CD4-positive, alpha-beta T cell treated with Interleukin-15 for 4 hours (primary cell): Measurements from ENCODE around the gene ZNF3.
"Not testable (repeated sequence)": the region's sequence is repeated elsewhere in the genome, so short reads cannot be mapped to it uniquely, and the experiment has no call there.

Source experiments
- DNase-seq: peaks from one replicate; pipeline ENCODE4 v3.0.0-alpha.2; 2020; ENCODE audit warnings: low spot score

The ZNF3 gene

DNA sequence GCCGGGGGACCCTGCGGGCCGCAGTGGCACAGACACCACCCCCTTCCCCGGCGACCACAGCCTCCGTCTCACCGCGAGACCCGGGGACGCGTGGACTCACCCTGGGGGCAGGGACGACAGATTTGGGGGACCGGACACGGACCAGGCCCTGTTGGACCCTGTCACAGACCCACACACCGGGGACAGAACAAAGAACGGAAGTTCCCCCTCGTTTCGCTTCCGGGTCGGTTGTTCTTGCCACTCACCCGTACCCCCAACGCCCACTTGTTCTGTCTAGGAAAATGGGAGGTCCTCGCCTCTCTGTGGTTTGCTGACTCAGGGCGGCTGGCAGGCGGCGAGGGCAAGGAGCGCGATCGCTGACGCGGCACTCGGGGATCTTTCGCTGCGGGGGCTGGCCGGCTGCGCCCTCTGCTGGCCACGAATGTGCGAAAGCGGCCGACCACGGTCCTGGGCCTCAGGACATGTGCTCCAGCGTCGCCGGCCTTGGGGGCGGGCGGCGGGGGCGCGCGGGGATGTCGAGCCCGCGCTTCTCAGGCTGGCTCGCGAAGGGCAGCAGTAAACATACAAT, at the start of gene ZNF3:
Gene ZNF3, minus strand, starts transcription at position 189 of the 568 bp plus-strand sequence. CDS start 4,366 bp downstream, outside the sequence.
- DNase-seq = peak; percentile 99

GRCh38 chr7:100130608-100131453, 49.3 kb upstream of the ZNF3 start:
- peak; percentile 81 for DNase-seq

DNA sequence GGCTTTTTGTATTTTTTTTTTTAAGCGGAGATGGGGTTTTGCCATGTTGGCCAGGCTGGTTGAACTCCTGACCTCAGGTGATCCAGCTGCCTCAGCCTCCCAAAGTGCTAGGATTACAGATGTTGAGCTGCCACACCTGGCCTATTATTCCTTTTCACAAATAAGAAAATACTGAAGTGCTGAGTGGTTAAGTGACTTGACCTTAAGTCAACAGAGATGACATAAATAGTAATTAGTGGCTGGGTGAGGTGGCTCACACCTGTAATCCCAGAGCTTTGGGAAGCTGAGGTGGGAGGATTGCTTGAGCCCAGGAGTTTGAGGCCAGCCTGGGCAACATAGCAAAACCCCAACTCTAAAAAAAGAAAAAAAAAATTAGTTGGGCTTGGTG, 48.7 kb upstream of the ZNF3 start:
- DNase-seq = not testable (repeated sequence)

GRCh38 chr7:100128637-100128963, 47.1 kb upstream of the ZNF3 start:
- no peak for DNase-seq

DNA sequence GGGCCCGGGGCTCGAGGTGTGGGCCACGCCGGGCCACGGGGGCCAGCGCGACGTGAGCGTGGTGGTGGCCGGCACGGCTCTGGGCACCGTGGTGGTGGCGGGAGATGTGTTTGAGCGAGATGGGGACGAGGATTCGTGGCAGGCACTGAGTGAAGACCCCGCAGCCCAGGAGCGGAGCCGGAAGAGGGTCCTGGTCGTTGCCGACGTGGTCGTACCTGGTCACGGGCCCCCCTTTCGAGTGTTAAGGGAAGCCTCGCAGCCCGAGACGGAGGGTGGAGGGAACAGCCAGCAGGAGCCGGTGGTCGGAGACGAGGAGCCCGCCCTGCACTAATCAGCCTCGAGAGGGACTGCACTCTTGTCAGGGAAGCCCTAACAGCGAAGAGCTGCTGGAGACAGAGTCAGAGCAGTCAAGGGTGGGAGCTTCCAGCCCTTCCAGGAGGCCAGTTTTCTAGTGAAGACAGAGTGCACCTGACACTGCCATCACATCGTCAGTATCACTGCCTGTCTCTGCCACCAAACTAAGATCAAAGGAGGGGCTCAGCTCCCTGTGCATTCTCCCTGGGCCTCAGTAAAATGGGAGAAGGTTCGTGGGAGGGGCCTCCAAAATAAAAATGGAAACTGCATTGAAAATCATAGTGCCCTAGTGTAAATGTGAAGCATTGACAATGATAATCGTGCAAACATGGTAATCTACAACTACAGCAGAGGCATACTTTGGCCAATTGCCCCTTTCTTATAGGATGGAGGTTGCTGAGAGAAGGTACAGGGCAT, 46.5 kb upstream of the ZNF3 start:
- peak; percentile 16 for DNase-seq

- DNase-seq = peak; percentile 94
These were observed 45.7 kb upstream of the ZNF3 start, which contains the start of gene MBLAC1 for GRCh38 chr7:100126931-100127865. Gene MBLAC1 (plus strand): TSS chr7:100126967. CDS start chr7:100127396, 429 bp downstream.

DNA sequence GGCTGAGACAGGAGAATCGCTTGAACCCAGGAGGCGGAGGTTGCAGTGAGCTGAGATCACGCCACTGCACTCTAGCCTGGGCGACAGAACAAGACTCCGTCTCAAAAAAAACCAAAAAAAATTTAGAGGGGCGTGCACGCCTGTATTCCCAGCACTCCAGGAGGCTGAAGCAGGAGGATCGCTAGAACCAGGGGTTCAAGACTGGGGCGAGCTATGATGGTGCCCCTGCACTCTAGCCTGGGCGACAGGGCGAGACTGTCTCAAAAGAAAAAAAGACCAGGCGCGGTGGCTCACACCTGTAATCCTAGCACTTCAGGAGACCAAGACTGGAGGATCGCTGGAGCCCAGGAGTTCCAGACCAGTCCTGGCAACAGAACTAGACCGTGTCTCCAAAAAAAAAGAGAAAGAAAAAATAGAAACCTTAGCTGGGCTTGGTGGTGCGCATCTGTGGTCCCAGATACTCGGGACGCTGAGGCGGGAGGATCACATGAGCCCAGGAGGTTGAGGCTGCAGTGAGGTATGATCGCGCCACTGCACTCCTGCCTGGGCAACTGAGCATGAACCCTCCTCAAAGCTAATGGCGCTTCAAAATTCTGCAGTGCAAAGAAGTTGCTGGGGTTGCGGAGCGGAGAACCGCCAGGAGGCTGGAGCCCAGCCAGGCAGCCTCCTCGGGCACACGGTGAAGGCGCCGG, 44.9 kb upstream of the ZNF3 start:
- DNase-seq = no peak

GRCh38 chr7:100124301-100125230, 43.0 kb upstream of the ZNF3 start:
- DNase-seq = no peak

DNA sequence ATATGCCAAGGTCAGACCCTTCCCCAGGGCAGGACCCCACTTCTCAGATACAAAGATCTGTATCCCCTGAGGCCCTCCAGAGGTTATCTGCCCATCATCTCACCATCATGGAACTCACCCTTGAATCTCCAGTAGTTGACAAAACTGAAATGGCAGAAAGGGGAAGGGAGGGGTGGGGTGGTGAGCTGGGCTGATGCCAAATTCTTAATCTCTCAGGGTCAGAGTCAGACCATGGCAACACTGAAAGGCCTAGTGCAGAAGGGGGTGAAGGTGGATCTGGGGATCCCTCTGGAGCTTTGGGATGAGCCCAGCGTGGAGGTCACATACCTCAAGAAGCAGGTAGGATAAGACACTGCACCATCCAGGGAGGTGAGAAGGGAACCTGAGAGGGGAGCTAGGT, 41.0 kb upstream of the ZNF3 start:
- DNase-seq = no peak

GRCh38 chr7:100122067-100122466, 40.5 kb upstream of the ZNF3 start:
- no peak for DNase-seq

DNA sequence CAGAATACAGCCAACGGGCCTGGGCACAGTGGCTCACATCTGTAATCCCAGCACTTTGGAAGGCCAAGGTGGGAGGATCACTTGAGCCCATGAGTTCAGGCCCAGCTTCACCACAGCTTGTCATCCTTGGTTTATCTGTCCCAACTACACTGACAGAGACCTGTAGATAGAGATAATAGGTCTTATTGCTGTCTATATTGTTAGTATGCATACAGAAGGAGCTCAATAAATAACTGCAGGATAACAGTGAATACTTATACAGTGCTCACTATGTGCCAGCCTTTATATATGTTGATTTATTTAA, 39.2 kb upstream of the ZNF3 start:
- no peak for DNase-seq

- DNase-seq = peak; percentile 79
These were observed 38.6 kb upstream of the ZNF3 start for GRCh38 chr7:100119970-100120732.

DNA sequence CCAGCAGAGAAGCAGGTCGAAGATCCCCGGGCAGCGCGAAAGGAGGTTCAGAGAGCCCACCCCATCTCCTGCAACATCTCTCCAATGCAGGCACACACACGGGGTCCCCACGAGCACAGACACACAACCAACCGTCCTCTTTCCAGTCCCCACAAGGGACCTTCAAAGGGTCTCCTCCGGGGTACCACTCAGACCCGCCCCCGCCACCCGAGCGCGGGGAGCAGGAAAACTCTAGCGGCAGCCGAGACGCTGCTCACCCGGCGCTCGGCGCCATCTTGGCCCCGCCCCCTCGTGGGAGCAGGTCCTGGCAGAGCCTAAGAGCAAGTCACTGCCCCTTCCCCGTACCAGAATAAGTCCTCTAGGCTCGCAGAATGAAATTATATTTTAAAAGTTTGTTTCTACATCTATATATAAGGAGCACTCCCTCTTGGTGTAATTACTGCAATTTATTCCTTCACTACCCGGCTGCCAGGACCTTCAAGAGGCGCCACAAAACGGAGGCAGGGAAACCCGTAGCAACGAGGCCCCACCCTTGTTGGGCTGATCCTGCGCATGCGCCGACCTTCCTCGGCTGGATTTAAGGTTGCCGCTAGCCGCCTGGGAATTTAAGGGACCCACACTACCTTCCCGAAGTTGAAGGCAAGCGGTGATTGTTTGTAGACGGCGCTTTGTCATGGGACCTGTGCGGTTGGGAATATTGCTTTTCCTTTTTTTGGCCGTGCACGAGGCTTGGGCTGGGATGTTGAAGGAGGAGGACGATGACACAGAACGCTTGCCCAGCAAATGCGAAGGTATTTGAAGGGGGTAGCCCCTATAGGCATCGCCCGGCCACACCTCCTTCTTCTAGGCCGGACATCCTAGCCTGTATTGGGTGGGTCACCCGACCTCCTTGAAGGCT, 37.8 kb upstream of the ZNF3 start, which contains the start of the genes CNPY4 and TAF6:
Gene CNPY4, plus strand, starts transcription at position 563 of the 898 bp plus-strand sequence. Its CDS starts 111 bp downstream, at position 674.
Gene TAF6, minus strand, starts transcription at position 287 of the 898 bp plus-strand sequence. CDS start 5,149 bp downstream, outside the sequence.
- DNase-seq = peak; percentile 97

GRCh38 chr7:100118388-100119071, 37.0 kb upstream of the ZNF3 start:
- no peak for DNase-seq

DNA sequence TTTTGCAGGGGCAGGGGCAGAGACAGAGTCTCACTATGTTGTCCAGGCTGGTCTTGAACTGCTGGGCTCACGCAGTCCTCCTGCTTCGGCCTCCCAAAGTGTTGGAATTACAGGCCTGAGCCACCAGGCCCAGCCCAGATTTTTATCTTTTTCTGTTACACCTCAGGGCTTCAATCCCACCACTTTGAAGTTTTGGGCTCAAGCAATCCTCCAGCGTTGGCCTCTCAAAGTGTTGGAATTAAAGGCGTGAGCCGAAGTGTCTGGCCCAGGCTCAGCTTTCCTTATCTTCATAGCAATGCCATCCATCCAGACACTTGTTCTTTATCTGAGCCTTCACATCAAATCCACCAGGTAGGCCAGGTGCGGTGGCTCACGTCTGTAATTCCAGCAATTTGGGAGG, 33.5 kb upstream of the ZNF3 start:
- DNase-seq = no peak

- DNase-seq = no peak
These were observed 30.4 kb upstream of the ZNF3 start for GRCh38 chr7:100111914-100112313.

GRCh38 chr7:100111156-100111555, 29.6 kb upstream of the ZNF3 start:
- DNase-seq = no peak
